Femur (tissue), 1 donor: ENCODE results near the gene PLXNB1.
"Not testable (repeated sequence)": the region's sequence is repeated elsewhere in the genome, so short reads cannot be mapped to it uniquely, and the experiment has no call there.

Source experiments
- DNase-seq: peaks from one replicate; pipeline ENCODE4 v3.0.0-alpha.2; 2017

The PLXNB1 gene

GRCh38 chr3:48465237-48465530, 35.3 kb upstream of the PLXNB1 start:
- no peak for DNase-seq

GRCh38 chr3:48464713-48465221, 34.9 kb upstream of the PLXNB1 start:
- no peak for DNase-seq

- DNase-seq, result no peak
These were observed 33.8 kb upstream of the PLXNB1 start for GRCh38 chr3:48463703-48464102.

GRCh38 chr3:48461767-48462166, 31.9 kb upstream of the PLXNB1 start:
- not testable (repeated sequence) for DNase-seq

GRCh38 chr3:48460517-48460902, 30.6 kb upstream of the PLXNB1 start:
- DNase-seq, result no peak

- no peak for DNase-seq
These were observed 30.1 kb upstream of the PLXNB1 start for GRCh38 chr3:48459773-48460516.

GRCh38 chr3:48459331-48459730, 29.4 kb upstream of the PLXNB1 start:
- no peak for DNase-seq

- DNase-seq, result no peak
These were observed 26.6 kb upstream of the PLXNB1 start for GRCh38 chr3:48456456-48456855.

- DNase-seq, result no peak
These were observed 21.4 kb upstream of the PLXNB1 start for GRCh38 chr3:48451270-48451669.

GRCh38 chr3:48446425-48447193, 16.7 kb upstream of the PLXNB1 start, which contains the start of gene ATRIP:
Gene ATRIP (plus strand): TSS chr3:48446737. CDS start chr3:48446846, 109 bp downstream.
- DNase-seq, result peak; percentile 92

GRCh38 chr3:48446043-48446424, 16.1 kb upstream of the PLXNB1 start:
- DNase-seq, result no peak

- DNase-seq, result no peak
These were observed 15.5 kb upstream of the PLXNB1 start for GRCh38 chr3:48445277-48445882.

GRCh38 chr3:48441940-48442339, 12.1 kb upstream of the PLXNB1 start:
- DNase-seq, result no peak

GRCh38 chr3:48440590-48440958, 10.7 kb upstream of the PLXNB1 start:
- no peak for DNase-seq

- peak; percentile 98 for DNase-seq
These were observed 10.1 kb upstream of the PLXNB1 start, which contains the start of the genes CCDC51 and TMA7 for GRCh38 chr3:48439820-48440589. Gene CCDC51 (minus strand): TSS chr3:48440119. CDS start chr3:48435128, 4,991 bp downstream. Gene TMA7 (plus strand): TSS chr3:48440257. CDS start chr3:48440297, 40 bp downstream.

GRCh38 chr3:48437812-48438211, 7.9 kb upstream of the PLXNB1 start:
- no peak for DNase-seq

GRCh38 chr3:48436855-48437254, 7.0 kb upstream of the PLXNB1 start:
- DNase-seq, result no peak

GRCh38 chr3:48436477-48436787, 6.5 kb upstream of the PLXNB1 start:
- DNase-seq, result no peak

- DNase-seq, result peak; percentile 90
These were observed 6.0 kb upstream of the PLXNB1 start for GRCh38 chr3:48435774-48436476.

- no peak for DNase-seq
These were observed 5.3 kb upstream of the PLXNB1 start for GRCh38 chr3:48435223-48435595.

GRCh38 chr3:48434591-48435222, 4.8 kb upstream of the PLXNB1 start:
- DNase-seq, result no peak
